Putamen (tissue), 1 donor: ENCODE results near the gene HOMER3.
"Not testable (repeated sequence)": the region's sequence is repeated elsewhere in the genome, so short reads cannot be mapped to it uniquely, and the experiment has no call there.

Experiments
- DNase-seq: peaks from one replicate; pipeline ENCODE4 v3.0.0-alpha.2; 2016; ENCODE audit warnings: low spot score

Gene HOMER3

GRCh38 chr19:18954094-18954493 lies 13.1 kb upstream of the HOMER3 start:
- DNase-seq, result no peak

GRCh38 chr19:18952364-18953003 lies 11.5 kb upstream of the HOMER3 start:
- not testable (repeated sequence) for DNase-seq

- no peak for DNase-seq
These were observed 10.8 kb upstream of the HOMER3 start for GRCh38 chr19:18951721-18952281.

- DNase-seq, result no peak
These were observed 8.8 kb upstream of the HOMER3 start for GRCh38 chr19:18949858-18950257.

GRCh38 chr19:18948976-18949356 lies 7.9 kb upstream of the HOMER3 start:
- no peak for DNase-seq

- no peak for DNase-seq
These were observed 7.3 kb upstream of the HOMER3 start for GRCh38 chr19:18948075-18948975.

GRCh38 chr19:18946918-18947317 lies 5.9 kb upstream of the HOMER3 start:
- no peak for DNase-seq

GRCh38 chr19:18946335-18946734 lies 5.3 kb upstream of the HOMER3 start:
- no peak for DNase-seq

- no peak for DNase-seq
These were observed 4.3 kb upstream of the HOMER3 start for GRCh38 chr19:18945297-18945696.

GRCh38 chr19:18943465-18943864 lies 2.4 kb upstream of the HOMER3 start:
- no peak for DNase-seq

GRCh38 chr19:18942692-18943091 lies 1.7 kb upstream of the HOMER3 start:
- DNase-seq, result no peak

- DNase-seq, result no peak
These were observed 774 bp upstream of the HOMER3 start for GRCh38 chr19:18941628-18942354.

- DNase-seq, result no peak
These were observed 872 bp downstream of the HOMER3 start for GRCh38 chr19:18939922-18940768.

- DNase-seq, result no peak
These were observed 1.9 kb downstream of the HOMER3 start for GRCh38 chr19:18939163-18939562.

- DNase-seq, result no peak
These were observed 7.7 kb downstream of the HOMER3 start for GRCh38 chr19:18933297-18933696.

GRCh38 chr19:18932216-18932841 lies 8.7 kb downstream of the HOMER3 start:
- DNase-seq, result no peak

GRCh38 chr19:18931316-18932162 lies 9.5 kb downstream of the HOMER3 start:
- no peak for DNase-seq

- no peak for DNase-seq
These were observed 11.7 kb downstream of the HOMER3 start for GRCh38 chr19:18929311-18929710.

GRCh38 chr19:18928018-18928805 lies 12.8 kb downstream of the HOMER3 start:
- DNase-seq, result no peak
